Activated CD8-positive, alpha-beta memory T cell treated with anti-CD3 and anti-CD28 coated beads, Interleukin-2, amount 50 U/mL, for 4 hours (primary cell): Measurements from ENCODE around the gene CHRNE.

Source experiments
- DNase-seq: peaks from one replicate; pipeline ENCODE4 v3.0.0-alpha.2; 2020

The CHRNE gene

DNA sequence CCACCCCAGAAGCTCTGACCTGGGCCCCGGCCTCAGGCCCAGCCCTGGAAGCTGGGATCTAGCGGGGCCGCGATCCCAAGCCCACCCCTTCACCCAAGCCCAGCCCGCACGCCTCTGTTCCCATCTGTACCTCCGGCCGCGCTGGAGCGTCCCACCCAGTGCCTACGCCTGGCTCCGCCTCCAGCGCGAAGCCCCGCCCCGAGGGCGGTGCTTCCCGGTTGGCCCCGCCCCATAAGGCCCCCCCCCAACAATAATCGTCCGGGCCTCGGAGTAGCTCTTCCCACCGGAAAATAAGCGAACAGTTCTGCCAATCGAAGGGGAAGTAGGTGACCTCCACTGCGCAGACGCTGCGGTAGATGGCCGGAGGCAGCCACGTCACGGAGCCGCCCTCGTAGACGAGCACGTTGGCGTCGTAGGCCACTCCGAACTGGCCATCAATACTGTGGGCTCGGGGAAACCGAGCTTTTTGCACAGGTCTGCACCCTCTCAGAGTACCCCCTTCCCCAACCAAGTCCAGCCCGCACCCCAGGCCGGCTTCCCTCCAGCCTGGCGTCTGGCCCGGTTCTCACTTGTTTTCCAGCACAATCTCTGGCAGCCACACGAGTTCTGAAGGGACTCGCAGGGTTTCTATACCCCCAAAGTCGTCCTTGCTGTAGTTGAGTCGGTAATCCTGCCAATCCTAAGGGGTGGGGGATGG lies 1.1 kb downstream of the CHRNE start:
- DNase-seq = no peak

DNA sequence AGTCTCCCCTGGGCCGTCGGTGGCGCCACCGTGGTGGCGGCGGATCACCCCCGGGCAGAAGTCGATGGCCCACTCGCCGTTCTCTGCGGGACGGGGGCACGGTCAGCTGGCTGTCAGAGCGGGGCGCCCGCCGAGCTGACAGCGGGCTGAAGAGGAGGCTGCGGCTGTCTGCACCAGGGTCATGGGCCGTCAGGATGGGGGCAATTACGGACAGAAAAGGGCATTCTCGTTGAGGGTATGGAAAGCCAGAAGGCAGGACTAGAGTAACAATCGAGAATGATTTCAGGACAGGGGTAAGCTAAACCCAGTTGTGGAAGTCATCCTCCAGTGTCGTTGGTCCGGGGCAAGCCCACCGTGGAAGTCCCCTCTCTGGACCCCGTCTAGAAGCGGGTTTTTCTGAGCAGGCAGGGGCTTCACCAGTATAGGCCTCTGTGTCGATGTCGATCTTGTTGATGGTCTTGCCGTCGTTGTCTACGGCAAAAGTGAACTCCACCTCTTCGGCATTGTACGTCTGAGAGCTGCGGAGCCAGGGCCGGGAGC lies 1.7 kb downstream of the CHRNE start:
- DNase-seq = no peak

DNA sequence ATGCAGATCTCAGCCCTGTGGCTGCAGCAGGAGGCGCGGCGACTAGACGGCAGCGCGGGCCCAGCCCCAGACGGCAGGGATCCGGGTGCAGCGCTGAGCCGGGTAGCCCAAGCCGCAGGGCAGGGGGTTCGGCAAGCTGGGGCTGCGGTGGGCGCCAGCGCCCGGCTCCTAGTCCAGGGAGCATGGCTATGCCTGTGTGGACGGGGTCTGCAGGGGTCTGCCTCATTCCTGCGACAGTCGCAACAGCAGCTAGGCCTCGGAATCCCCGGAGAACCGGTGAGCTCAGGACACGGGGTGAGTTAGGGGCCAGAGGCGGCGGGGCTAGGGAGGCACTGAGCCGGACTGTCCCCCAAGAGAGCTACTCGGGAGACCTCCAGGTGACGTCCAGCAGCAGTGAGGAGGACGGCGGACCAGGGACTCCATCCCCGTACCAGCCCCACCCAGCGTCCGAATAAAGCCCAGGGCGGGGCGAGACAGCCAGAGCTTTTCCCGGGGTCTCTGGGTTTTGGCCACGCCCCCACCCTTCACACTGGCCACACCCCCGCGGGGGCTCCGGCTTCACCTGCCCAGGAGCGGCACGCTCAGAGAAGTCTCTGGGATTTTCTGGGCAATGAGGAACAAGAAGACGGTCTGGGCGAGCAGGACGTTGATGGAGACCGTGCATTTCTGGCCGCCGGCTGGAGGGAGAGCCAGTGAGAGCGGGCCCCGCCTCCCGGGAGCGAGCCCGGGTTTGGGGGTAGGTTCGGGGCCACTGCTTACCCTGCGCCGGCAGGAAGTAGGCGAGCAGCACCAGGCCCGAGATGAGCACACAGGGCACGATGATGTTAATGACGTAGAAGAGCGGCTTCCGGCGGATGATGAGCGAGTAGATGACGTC lies 2.4 kb downstream of the CHRNE start:
- peak; percentile 54 for DNase-seq

DNA sequence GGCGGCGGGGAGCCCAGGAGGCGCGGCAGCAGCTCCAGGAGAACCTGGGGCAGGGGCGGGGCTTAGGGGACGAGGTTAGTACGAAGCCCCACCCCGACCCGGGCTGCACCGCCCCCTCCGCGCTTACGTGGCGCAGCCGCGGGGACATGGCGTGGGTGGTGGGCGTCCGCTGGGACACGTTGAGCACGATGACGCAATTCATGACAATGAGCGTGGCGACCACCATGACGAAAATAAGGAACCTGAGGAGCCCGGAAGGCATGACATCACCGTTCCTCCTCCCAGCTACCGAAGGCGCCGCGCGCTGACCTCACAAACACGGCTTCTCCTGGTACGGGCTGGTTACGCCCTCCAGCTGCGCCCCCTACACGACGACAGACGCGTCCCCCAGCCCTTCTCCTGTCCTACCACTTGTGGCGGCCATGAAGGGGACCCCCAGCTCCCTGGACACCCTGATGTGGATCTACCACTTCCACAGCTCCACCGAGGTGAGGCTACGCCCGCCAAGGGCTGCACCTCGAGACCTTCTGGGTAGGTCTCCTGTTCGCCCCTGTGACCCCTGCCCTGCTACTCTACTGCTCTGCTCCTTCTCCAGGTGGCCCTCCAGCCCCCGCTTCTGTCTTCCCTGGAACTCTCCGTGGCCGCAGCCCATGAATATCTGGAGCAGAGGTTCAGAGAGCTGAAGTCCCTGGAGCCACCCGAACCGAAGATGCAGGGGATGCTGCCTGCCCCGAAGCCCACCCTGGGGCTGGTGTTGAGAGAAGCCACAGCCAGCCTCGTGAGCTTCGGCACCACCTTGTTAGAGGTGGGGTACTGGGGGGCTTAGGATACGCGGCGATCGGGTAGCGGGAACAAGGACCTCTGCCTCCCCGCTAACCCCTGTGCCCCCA lies 3.3 kb downstream of the CHRNE start, which contains the start of gene C17orf107:
TSS of gene C17orf107 (plus strand) at position 196 of the 890 bp plus-strand sequence. CDS start at position 423, 227 bp downstream.
- DNase-seq = peak; percentile 99

DNA sequence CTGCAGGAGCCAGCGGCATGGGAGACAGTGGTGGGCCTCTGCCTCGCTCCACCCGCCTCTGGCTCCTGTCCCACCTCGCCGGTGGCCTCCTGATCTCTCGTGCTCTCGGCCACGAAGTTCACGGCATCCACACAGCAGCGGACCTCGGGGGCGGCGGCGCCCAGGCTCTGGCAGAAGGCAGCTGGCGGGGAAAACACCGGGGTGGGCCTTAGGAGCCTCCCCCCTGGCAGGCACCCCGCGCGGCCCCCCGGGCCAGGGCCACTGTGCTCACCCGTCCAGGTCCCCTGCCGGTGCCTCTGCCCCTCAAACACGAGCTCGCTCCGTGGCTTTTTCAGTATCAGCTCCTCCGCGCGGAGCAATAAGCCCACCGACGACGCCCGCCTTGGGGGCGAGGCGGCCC lies 4.0 kb downstream of the CHRNE start:
- DNase-seq = no peak

DNA sequence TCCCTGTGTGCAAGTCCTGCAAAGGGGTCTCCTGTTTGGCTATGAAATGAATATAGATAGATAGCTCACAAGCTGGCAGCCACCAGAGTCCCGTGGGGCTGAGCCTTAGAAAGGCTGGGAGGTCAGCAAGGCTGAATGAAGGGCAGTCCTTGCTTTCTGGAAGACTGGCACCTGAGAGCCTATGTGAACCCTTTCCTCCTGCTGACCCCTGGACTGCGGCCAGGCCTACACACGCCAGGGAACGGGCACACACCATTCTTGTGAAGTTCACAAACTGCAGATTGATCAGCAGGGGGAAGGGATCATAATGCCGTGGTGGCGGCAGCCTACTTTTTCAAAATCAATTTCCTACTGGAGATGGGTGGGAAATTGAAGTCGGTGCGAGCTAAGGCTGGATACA lies 4.5 kb downstream of the CHRNE start:
- DNase-seq = no peak

DNA sequence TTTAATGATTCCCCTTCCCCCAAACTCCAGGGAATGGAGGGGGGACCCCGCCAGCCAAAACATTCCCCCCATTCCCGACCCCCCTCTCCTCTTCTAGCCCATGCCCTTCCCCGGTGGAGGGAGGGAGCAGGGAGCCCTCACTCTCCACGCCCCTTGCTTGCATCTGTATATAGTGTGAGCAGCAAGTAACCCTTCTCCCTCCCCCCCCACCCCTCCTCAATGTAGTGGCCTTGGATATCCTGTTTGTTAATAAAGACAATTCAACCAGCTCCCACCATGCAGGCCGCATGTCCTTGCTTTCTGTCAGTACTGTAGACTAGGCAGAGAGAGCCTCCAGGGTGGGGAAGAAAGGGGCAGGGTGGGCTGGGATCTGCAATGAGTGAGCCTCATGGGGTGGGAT lies 5.1 kb downstream of the CHRNE start:
- DNase-seq = no peak

DNA sequence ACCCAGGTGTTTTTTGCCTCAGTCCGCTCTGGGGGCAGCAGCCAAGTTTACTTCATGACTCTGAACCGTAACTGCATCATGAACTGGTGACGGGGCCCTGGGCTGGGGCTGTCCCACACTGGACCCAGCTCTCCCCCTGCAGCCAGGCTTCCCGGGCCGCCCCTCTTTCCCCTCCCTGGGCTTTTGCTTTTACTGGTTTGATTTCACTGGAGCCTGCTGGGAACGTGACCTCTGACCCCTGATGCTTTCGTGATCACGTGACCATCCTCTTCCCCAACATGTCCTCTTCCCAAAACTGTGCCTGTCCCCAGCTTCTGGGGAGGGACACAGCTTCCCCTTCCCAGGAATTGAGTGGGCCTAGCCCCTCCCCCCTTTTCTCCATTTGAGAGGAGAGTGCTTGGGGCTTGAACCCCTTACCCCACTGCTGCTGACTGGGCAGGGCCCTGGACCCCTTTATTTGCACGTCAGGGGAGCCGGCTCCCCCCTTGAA lies 5.7 kb downstream of the CHRNE start:
- no peak for DNase-seq

DNA sequence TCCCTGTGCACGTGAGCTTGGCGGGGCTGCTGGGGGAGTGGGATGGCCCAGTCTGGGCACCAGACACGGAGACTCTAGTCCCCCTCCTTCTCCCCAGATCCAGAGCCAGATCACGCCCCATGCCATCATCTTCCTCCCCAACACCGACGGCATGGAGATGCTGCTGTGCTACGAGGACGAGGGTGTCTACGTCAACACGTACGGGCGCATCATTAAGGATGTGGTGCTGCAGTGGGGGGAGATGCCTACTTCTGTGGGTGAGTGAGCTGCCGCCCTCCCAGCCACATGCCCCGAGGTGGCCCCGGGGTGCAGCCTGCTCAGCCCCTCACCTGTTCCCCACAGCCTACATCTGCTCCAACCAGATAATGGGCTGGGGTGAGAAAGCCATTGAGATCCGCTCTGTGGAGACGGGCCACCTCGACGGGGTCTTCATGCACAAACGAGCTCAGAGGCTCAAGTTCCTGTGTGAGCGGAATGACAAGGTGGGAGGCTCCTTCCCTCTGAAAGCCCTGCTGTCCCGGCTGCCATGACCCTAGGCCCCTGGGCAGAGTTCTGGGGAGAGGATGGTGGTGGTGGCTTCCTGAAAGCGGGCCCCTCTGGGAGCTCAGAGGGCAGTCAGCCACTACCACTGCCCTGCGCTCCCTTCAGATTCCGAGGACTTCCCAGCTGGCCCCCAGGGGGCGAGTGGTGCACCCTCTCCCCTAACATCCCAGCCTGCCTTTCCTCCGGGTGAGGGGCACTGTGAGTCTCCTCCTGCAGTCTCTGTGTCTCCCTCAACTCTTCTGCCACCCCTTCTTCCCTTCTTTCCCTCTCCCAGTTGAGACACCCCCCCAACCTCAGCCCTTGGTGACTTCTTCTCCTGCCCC lies 6.3 kb downstream of the CHRNE start:
- DNase-seq = no peak

DNA sequence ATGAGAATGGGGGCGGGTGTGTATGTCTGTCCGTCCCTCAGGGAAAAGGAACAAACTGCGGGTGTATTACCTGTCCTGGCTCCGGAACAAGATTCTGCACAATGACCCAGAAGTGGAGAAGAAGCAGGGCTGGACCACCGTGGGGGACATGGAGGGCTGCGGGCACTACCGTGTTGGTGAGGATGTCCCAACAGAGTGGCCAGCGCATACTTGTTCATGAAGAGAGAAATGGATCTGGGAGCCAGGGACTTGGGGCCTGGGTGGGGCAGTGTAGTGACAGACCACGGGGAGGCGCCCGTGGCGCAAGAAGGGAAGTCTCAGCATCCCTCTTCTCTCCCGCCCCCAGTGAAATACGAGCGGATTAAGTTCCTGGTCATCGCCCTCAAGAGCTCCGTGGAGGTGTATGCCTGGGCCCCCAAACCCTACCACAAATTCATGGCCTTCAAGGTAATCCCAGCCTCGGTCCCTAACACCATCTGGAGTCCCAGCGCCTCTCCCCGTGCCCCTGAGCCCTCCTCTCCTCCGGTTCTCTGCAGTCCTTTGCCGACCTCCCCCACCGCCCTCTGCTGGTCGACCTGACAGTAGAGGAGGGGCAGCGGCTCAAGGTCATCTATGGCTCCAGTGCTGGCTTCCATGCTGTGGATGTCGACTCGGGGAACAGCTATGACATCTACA lies 7.1 kb downstream of the CHRNE start:
- no peak for DNase-seq

DNA sequence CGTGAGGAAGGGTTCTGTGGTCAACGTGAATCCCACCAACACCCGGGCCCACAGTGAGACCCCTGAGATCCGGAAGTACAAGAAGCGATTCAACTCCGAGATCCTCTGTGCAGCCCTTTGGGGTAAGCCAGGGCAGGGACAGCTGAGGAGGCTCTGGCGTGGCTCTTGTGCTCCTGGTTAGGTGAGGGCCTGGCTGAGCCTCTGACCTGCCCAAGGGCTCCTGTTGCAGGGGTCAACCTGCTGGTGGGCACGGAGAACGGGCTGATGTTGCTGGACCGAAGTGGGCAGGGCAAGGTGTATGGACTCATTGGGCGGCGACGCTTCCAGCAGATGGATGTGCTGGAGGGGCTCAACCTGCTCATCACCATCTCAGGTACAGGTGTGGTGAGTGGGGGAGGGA lies 7.8 kb downstream of the CHRNE start:
- DNase-seq = no peak

DNA sequence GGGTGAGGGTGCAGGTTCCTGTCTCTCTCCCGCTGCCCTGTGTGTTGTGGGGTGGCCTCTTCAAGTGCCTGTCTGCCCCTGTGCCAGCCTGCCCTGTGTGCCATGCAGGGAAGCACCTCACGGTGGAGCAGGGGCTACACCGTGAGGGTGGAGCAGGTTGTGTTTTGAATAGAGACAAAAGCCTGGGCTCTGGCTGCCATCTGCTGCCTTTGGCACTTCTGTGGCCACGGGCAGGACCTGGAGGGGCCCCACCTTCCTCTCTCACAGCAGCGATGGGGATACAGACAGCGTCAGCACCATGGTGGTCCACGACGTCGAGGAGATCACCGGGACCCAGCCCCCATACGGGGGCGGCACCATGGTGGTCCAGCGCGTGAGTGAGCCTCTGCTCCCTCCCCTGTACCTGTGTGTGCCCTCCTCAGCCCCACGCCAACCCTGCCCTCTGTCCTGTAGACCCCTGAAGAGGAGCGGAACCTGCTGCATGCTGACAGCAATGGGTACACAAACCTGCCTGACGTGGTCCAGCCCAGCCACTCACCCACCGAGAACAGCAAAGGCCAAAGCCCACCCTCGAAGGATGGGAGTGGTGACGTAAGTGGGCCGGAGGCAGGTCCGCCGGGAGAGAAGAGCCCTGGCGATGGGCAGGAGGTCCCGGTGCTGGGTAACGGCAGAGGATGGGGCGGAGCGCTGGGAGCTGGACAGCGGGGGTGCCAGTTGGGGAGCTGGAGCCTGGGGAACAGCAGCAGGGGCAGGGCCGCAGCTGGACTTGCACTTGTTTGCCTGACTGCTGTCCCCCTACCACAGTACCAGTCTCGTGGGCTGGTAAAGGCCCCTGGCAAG lies 9.0 kb downstream of the CHRNE start:
- DNase-seq = no peak

DNA sequence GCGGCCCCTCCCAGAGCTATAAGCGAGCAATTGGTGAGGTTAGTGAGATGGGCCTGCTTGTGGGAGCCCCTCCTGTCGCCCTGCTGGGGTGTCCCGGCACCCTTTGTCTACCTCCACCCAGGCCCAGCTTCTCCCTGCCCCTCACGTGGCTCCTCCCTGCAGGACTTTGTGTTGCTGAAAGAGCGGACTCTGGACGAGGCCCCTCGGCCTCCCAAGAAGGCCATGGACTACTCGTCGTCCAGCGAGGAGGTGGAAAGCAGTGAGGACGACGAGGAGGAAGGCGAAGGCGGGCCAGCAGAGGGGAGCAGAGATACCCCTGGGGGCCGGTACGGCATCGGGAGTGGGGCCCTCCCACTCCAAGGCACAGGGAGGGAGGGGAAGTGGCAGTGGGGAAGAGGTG lies 9.6 kb downstream of the CHRNE start:
- DNase-seq = no peak

DNA sequence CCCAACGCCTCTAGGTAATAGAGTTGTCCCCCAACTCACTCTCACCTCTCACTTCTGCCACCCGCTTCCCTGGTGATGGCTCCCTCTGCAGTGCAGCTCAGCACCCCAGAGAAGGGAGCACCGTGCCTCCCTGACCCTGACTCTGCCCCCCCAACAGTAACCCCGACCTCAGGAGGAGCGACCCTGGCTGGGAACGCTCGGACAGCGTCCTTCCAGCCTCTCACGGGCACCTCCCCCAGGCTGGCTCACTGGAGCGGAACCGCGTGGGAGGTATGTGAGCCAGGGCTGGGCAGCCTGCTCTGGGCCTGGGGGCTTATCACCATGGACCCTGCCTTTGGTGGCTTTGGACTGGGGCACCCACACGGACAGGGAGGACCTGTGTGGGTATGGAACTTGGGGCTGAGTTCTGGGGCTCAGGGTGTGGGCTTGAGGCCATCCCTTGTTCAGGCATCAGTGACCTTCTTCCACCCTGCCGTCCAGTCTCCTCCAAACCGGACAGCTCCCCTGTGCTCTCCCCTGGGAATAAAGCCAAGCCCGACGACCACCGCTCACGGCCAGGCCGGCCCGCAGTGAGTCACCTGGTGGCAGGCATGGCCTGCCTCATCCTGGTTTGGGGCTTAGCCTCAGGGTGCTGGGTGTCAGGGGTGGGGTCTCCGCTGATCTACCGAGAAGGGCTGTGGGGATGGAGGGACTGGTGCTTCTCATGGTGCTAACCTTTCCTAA lies 10.2 kb downstream of the CHRNE start:
- no peak for DNase-seq

DNA sequence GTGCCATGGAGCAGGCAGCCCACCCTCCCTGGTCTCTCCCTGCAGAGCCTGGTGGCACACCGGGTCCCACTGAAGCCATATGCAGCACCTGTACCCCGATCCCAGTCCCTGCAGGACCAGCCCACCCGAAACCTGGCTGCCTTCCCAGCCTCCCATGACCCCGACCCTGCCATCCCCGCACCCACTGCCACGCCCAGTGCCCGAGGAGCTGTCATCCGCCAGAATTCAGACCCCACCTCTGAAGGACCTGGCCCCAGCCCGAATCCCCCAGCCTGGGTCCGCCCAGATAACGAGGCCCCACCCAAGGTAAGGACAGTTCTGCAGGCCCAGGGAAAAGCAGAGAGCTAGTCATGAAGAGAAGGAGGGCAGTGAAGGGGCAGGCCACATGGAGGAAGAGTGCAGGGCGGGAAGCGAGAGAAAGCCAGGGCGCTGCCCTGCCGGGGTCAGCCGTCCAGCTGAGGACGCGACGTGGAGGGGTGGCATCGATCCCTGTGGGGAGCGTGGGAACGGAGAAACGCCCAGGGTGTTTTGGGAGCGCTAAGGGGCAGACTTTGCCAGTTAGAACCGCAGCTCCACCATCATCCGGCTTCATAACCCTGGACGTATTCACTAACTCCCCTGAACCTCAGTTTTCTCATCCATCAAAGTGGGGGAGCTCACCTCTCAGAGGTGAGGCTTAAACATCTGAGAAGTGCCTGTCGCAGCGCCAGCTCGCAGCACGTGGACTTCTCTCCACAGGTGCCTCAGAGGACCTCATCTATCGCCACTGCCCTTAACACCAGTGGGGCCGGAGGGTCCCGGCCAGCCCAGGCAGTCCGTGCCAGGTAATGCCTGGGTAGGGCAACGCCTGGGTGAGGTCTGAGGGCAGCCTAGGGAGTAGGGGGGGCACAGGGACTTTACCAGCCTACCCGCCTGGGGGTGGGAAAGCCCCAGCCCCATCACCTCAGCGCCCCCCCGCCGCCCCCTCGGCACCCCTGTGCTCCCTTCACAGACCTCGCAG lies 11.2 kb downstream of the CHRNE start:
- DNase-seq = no peak

DNA sequence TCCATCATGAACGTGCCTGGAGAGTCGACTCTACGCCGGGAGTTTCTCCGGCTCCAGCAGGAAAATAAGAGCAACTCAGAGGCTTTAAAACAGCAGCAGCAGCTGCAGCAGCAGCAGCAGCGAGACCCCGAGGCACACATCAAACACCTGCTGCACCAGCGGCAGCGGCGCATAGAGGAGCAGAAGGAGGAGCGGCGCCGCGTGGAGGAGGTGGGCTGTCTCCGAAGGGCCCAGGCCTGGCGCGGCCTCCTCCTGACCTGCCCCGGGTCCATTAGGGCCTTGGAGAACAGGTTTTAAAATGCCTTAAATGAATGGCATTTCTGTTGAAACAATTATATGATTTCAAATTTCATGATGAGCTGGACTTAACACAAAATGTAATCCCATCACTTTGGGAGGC lies 15.3 kb downstream of the CHRNE start:
- no peak for DNase-seq

DNA sequence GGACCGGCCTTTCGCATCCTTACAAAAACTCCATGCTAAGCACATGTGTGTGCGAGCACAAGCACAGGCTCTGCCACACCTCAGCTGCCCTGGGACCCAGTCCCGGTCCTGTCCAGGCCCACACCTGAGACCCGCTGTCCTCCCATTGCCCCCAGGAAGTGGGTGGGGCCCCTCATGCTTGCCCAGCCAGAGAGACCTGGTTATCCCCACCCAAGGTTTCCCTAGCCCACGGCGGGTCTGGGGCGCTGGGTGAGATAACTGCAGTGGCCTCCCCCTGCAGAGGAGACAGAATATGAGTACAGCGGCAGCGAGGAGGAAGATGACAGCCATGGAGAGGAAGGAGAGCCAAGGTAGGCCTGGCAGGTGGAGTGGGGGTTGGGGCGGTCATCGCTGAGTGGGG lies 16.1 kb downstream of the CHRNE start:
- no peak for DNase-seq

DNA sequence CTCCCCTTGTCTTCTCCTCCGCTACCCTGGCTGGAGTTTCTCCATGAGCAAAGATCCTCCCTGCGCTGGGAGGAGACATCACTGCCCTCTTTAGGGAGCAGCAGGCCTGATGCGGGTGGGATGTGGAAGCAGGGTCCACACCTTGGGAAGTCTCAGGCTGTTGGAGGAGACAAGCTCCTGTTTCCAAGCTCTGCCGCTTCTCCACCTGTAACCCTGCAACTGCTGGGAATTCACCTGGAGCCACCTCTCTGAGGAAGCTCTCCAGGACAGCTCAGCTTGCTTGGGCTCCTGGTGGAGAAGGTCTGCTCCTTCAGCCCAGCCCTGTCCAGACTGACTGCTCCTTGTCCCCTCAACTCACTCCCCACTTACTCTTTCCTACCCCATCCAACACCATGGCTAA lies 18.4 kb downstream of the CHRNE start:
- DNase-seq = no peak
